ENCODE measurements around the gene OPRL1. TPM values are rescaled to one million over a fixed set of nuclear protein-coding genes. Genes with fewer than 3 reads are reported as not detected.
"Not testable (repeated sequence)": the region's sequence is repeated elsewhere in the genome, so short reads cannot be mapped to it uniquely, and the experiment has no call there.

Gene OPRL1
- total RNA-seq, 1 donor from 2014 or later = 0.52 TPM

DNA sequence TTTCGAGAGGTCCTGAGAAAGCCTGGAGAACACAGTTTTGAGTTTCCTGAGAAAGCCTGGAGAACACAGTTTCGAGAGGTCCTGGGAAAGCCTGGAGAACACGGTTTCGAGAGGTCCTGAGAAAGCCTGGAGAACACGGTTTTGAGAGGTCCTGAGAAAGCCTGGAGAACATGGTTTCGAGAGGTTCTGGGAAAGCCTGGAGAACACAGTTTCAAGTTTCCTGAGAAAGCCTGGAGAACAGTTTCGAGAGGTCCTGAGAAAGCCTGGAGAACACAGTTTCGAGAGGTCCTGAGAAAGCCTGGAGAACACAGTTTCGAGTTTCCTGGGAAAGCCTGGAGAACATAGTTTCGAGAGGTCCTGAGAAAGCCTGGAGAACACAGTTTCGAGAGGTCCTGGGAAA lies 43.6 kb downstream of the OPRL1 start:
- not testable (repeated sequence) for H3K9ac ChIP-seq (ENCODE audit: low read depth in 1 of 3, low read length in 3 of 3); H3K36me3 ChIP-seq (ENCODE audit: control insufficient read depth in 3 of 3, insufficient read depth in 3 of 3, low read length in 3 of 3); H3K4me1 ChIP-seq (ENCODE audit: control insufficient read depth in 3 of 3, insufficient read depth in 3 of 3, low read length in 3 of 3); H3K4me3 ChIP-seq (ENCODE audit: low read length in 3 of 3); H3K9me3 ChIP-seq (ENCODE audit: control insufficient read depth in 3 of 3, low read length in 3 of 3); H3K27ac ChIP-seq (ENCODE audit: low read depth, low read length)
- peaks cover 3 to 18% (median 5%) of the 10 kb centered on the region in 3 donors for H3K27me3 ChIP-seq (ENCODE audit: control insufficient read depth in 3 of 3, insufficient read depth in 3 of 3, low read length in 3 of 3)

- no peak overlapping the region for H3K9ac ChIP-seq (ENCODE audit: low read depth in 1 of 3, low read length in 3 of 3)
- no peak overlapping the region for H3K27ac ChIP-seq (ENCODE audit: low read depth, low read length)
- H3K4me3 ChIP-seq (ENCODE audit: low read length in 3 of 3) = no peak overlapping the region
- no peaks in the 10 kb centered on the region for H3K36me3 ChIP-seq (ENCODE audit: control insufficient read depth in 3 of 3, insufficient read depth in 3 of 3, low read length in 3 of 3)
- peaks cover 0 to 23% (median 15%) of the 10 kb centered on the region in 3 donors for H3K27me3 ChIP-seq (ENCODE audit: control insufficient read depth in 3 of 3, insufficient read depth in 3 of 3, low read length in 3 of 3)
- no peaks in the 10 kb centered on the region for H3K4me1 ChIP-seq (ENCODE audit: control insufficient read depth in 3 of 3, insufficient read depth in 3 of 3, low read length in 3 of 3)
- no peaks in the 10 kb centered on the region for H3K9me3 ChIP-seq (ENCODE audit: control insufficient read depth in 3 of 3, low read length in 3 of 3)
Observed at GRCh38 chr20:64129146-64129782, 49.4 kb downstream of the OPRL1 start.

DNA sequence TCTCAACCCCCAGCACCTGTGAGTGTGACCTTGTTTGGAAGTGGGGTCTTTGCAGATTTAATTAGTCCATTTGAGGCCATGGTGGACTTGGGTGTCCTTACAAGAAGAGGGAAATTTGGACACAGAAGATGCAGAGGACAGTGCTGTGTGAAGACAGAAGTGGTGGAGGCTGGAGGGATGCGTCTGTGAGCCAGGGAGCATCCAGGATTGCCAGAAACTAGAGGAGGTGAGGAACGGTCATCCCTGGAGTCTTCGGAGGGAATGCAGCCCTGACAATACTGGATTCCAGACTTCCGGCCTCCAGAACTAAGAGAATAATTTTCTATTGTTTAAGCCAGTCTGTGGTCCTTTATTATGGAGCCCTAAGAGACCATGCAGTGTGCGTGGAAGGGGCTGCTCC lies 50.4 kb downstream of the OPRL1 start:
- no peak overlapping the region for H3K9ac ChIP-seq (ENCODE audit: low read depth in 1 of 3, low read length in 3 of 3)
- no peak overlapping the region for H3K27ac ChIP-seq (ENCODE audit: low read depth, low read length)
- no peaks in the 10 kb centered on the region for H3K9me3 ChIP-seq (ENCODE audit: control insufficient read depth in 3 of 3, low read length in 3 of 3)
- no peaks in the 10 kb centered on the region for H3K4me1 ChIP-seq (ENCODE audit: control insufficient read depth in 3 of 3, insufficient read depth in 3 of 3, low read length in 3 of 3)
- peaks cover 0 to 26% (median 15%) of the 10 kb centered on the region in 3 donors for H3K27me3 ChIP-seq (ENCODE audit: control insufficient read depth in 3 of 3, insufficient read depth in 3 of 3, low read length in 3 of 3)
- no peak overlapping the region for H3K4me3 ChIP-seq (ENCODE audit: low read length in 3 of 3)
- H3K36me3 ChIP-seq (ENCODE audit: control insufficient read depth in 3 of 3, insufficient read depth in 3 of 3, low read length in 3 of 3) = no peaks in the 10 kb centered on the region

GRCh38 chr20:64130876-64131275 lies 51.0 kb downstream of the OPRL1 start:
- Histone ChIP-seq H3K9ac (ENCODE audit: low read depth in 1 of 3, low read length in 3 of 3) (no peak overlapping the region), H3K4me3 (ENCODE audit: low read length in 3 of 3) (no peak overlapping the region), H3K27ac (ENCODE audit: low read depth, low read length) (no peak overlapping the region), H3K27me3 (ENCODE audit: control insufficient read depth in 3 of 3, insufficient read depth in 3 of 3, low read length in 3 of 3) (peaks cover 0 to 26% (median 19%) of the 10 kb centered on the region in 3 donors), H3K36me3 (ENCODE audit: control insufficient read depth in 3 of 3, insufficient read depth in 3 of 3, low read length in 3 of 3) (no peaks in the 10 kb centered on the region), H3K4me1 (ENCODE audit: control insufficient read depth in 3 of 3, insufficient read depth in 3 of 3, low read length in 3 of 3) (no peaks in the 10 kb centered on the region), H3K9me3 (ENCODE audit: control insufficient read depth in 3 of 3, low read length in 3 of 3) (no peaks in the 10 kb centered on the region)

GRCh38 chr20:64131406-64131805 lies 51.5 kb downstream of the OPRL1 start:
- no peak overlapping the region for H3K27ac ChIP-seq (ENCODE audit: low read depth, low read length)
- no peaks in the 10 kb centered on the region for H3K36me3 ChIP-seq (ENCODE audit: control insufficient read depth in 3 of 3, insufficient read depth in 3 of 3, low read length in 3 of 3)
- no peaks in the 10 kb centered on the region for H3K4me1 ChIP-seq (ENCODE audit: control insufficient read depth in 3 of 3, insufficient read depth in 3 of 3, low read length in 3 of 3)
- peaks cover 0 to 26% (median 21%) of the 10 kb centered on the region in 3 donors for H3K27me3 ChIP-seq (ENCODE audit: control insufficient read depth in 3 of 3, insufficient read depth in 3 of 3, low read length in 3 of 3)
- H3K9me3 ChIP-seq (ENCODE audit: control insufficient read depth in 3 of 3, low read length in 3 of 3) = no peaks in the 10 kb centered on the region
- no peak overlapping the region for H3K4me3 ChIP-seq (ENCODE audit: low read length in 3 of 3)
- H3K9ac ChIP-seq (ENCODE audit: low read depth in 1 of 3, low read length in 3 of 3) = no peak overlapping the region

GRCh38 chr20:64133951-64134407 lies 54.1 kb downstream of the OPRL1 start:
- H3K9me3 ChIP-seq (ENCODE audit: control insufficient read depth in 3 of 3, low read length in 3 of 3) = no peaks in the 10 kb centered on the region
- no peak overlapping the region for H3K27ac ChIP-seq (ENCODE audit: low read depth, low read length)
- H3K27me3 ChIP-seq (ENCODE audit: control insufficient read depth in 3 of 3, insufficient read depth in 3 of 3, low read length in 3 of 3) = peaks cover 0 to 29% (median 19%) of the 10 kb centered on the region in 3 donors
- no peak overlapping the region for H3K4me3 ChIP-seq (ENCODE audit: low read length in 3 of 3)
- H3K4me1 ChIP-seq (ENCODE audit: control insufficient read depth in 3 of 3, insufficient read depth in 3 of 3, low read length in 3 of 3) = no peaks in the 10 kb centered on the region
- H3K36me3 ChIP-seq (ENCODE audit: control insufficient read depth in 3 of 3, insufficient read depth in 3 of 3, low read length in 3 of 3) = no peaks in the 10 kb centered on the region
- H3K9ac ChIP-seq (ENCODE audit: low read depth in 1 of 3, low read length in 3 of 3) = no peak overlapping the region

DNA sequence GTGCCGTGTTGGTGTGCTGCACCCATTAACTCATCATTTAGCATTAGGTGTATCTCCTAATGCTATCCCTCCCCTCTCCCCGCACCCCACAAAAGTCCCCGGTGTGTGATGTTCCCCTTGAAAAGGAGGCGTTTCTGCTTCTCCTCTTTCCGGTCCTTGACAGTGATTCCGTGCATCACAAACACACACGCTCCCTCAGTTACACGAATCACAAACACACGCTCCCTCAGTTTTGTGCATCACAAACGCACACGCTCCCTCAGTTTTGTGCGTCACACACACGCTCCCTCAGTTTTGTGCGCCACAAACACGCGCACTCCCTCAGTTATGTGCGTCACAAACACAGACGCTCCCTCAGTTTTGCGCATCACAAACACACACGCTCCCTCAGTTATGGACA lies 54.9 kb downstream of the OPRL1 start:
- not testable (repeated sequence) for H3K4me1 ChIP-seq (ENCODE audit: control insufficient read depth in 3 of 3, insufficient read depth in 3 of 3, low read length in 3 of 3); H3K27ac ChIP-seq (ENCODE audit: low read depth, low read length); H3K4me3 ChIP-seq (ENCODE audit: low read length in 3 of 3); H3K9ac ChIP-seq (ENCODE audit: low read depth in 1 of 3, low read length in 3 of 3); H3K36me3 ChIP-seq (ENCODE audit: control insufficient read depth in 3 of 3, insufficient read depth in 3 of 3, low read length in 3 of 3); H3K9me3 ChIP-seq (ENCODE audit: control insufficient read depth in 3 of 3, low read length in 3 of 3)
- peaks cover 0 to 26% (median 13%) of the 10 kb centered on the region in 3 donors for H3K27me3 ChIP-seq (ENCODE audit: control insufficient read depth in 3 of 3, insufficient read depth in 3 of 3, low read length in 3 of 3)

GRCh38 chr20:64136004-64136710 lies 56.3 kb downstream of the OPRL1 start:
- H3K27ac ChIP-seq (ENCODE audit: low read depth, low read length) = no peak overlapping the region
- H3K4me3 ChIP-seq (ENCODE audit: low read length in 3 of 3) = no peak overlapping the region
- H3K36me3 ChIP-seq (ENCODE audit: control insufficient read depth in 3 of 3, insufficient read depth in 3 of 3, low read length in 3 of 3) = no peaks in the 10 kb centered on the region
- no peaks in the 10 kb centered on the region for H3K4me1 ChIP-seq (ENCODE audit: control insufficient read depth in 3 of 3, insufficient read depth in 3 of 3, low read length in 3 of 3)
- no peaks in the 10 kb centered on the region for H3K9me3 ChIP-seq (ENCODE audit: control insufficient read depth in 3 of 3, low read length in 3 of 3)
- H3K9ac ChIP-seq (ENCODE audit: low read depth in 1 of 3, low read length in 3 of 3) = no peak overlapping the region
- peaks cover 0 to 20% (median 18%) of the 10 kb centered on the region in 3 donors for H3K27me3 ChIP-seq (ENCODE audit: control insufficient read depth in 3 of 3, insufficient read depth in 3 of 3, low read length in 3 of 3)

- H3K4me1 ChIP-seq (ENCODE audit: control insufficient read depth in 3 of 3, insufficient read depth in 3 of 3, low read length in 3 of 3) = no peaks in the 10 kb centered on the region
- no peaks in the 10 kb centered on the region for H3K9me3 ChIP-seq (ENCODE audit: control insufficient read depth in 3 of 3, low read length in 3 of 3)
- H3K9ac ChIP-seq (ENCODE audit: low read depth in 1 of 3, low read length in 3 of 3) = no peak overlapping the region
- H3K27me3 ChIP-seq (ENCODE audit: control insufficient read depth in 3 of 3, insufficient read depth in 3 of 3, low read length in 3 of 3) = peaks cover 5 to 22% (median 18%) of the 10 kb centered on the region in 3 donors
- H3K36me3 ChIP-seq (ENCODE audit: control insufficient read depth in 3 of 3, insufficient read depth in 3 of 3, low read length in 3 of 3) = no peaks in the 10 kb centered on the region
- H3K27ac ChIP-seq (ENCODE audit: low read depth, low read length) = no peak overlapping the region
- no peak overlapping the region for H3K4me3 ChIP-seq (ENCODE audit: low read length in 3 of 3)
Observed at GRCh38 chr20:64137598-64138031, 57.7 kb downstream of the OPRL1 start.

GRCh38 chr20:64138276-64138815 lies 58.5 kb downstream of the OPRL1 start:
- Histone ChIP-seq H3K9ac (ENCODE audit: low read depth in 1 of 3, low read length in 3 of 3) (no peak overlapping the region), H3K4me3 (ENCODE audit: low read length in 3 of 3) (no peak overlapping the region), H3K27me3 (ENCODE audit: control insufficient read depth in 3 of 3, insufficient read depth in 3 of 3, low read length in 3 of 3) (peaks cover 12 to 29% (median 24%) of the 10 kb centered on the region in 3 donors), H3K27ac (ENCODE audit: low read depth, low read length) (no peak overlapping the region), H3K4me1 (ENCODE audit: control insufficient read depth in 3 of 3, insufficient read depth in 3 of 3, low read length in 3 of 3) (no peaks in the 10 kb centered on the region), H3K36me3 (ENCODE audit: control insufficient read depth in 3 of 3, insufficient read depth in 3 of 3, low read length in 3 of 3) (no peaks in the 10 kb centered on the region), H3K9me3 (ENCODE audit: control insufficient read depth in 3 of 3, low read length in 3 of 3) (no peaks in the 10 kb centered on the region)

Measured in skeletal muscle tissue (tissue), 4 donors.